Transverse colon (tissue), 4 donors: ENCODE results near the gene PLA2G4E.

Experiments used
- EP300 ChIP-seq: sonication (generic); formaldehyde crosslinking; IDR thresholded peaks from one replicate; pipeline ENCODE4 v1.6.1; 2017; ENCODE audit warnings: antibody characterized with exemption, low read depth
- POLR2A ChIP-seq: fragments of 450-650 bp; IDR thresholded peaks from one replicate; pipeline ENCODE4 v1.6.1; 2016; ENCODE audit warnings: antibody characterized with exemption, mild to moderate bottlenecking, moderate library complexity
- POLR2AphosphoS5 ChIP-seq, 3 donors: sonication (generic); formaldehyde crosslinking; IDR thresholded peaks; one replicate each; pipeline ENCODE4 v1.6.1; 2016; ENCODE audit warnings: antibody characterized with exemption in 3 of 3
- TF ChIP-seq, protein P1 (sequence below), 5 experiments: fragments of 200-600 bp in 3 of 5; fragments of 450-650 bp in 2 of 5; sonication (generic) in 3 of 5; IDR thresholded peaks; 1 replicate in 2 of 5; 2 replicates in 3 of 5; pipeline ENCODE4 v1.5.1; 2016 to 2017; ENCODE audit warnings: antibody characterized with exemption in 5 of 5, inconsistent platforms in 3 of 5, mild to moderate bottlenecking in 2 of 5, moderate library complexity in 1 of 5

DNA sequence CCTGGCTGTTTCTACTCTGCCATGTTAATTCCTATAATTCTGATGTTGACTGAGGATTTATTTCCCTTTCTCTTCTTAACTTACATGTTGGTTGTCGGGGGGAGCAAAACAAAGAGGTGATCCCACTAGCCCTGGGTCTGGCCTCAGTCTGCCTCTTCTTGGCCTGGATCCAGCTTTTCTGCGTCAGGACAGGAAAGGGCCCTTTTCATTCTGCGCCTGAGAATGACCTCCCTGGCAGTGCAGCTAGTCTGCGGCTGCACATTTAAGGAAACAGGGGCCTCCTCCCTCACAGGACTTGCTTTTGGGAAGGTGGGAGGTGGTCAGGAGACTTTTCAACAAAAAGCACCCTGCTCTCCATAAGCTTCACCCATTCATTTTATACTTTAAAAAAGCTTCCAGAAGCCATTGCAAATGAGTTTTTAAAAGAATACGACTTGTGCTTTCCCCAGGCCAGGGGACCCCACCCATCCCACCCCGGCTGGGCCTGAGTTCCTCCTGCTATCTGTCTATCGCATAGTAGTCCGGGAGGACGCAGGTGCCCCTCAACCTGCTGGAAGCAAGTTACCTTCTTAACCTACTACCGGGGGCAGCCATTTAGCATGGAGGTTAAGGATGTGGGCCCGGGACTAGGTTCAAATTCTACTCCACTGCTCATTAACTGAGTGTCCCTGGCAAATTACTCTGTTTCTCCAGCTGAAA lies 27.2 kb downstream of the PLA2G4E start:
- TF ChIP-seq POLR2A (no peak), POLR2AphosphoS5 (IDR thresholded peaks at IDR 0.05) (no peak), EP300 (no peak)
- TF ChIP-seq, protein P1, sequence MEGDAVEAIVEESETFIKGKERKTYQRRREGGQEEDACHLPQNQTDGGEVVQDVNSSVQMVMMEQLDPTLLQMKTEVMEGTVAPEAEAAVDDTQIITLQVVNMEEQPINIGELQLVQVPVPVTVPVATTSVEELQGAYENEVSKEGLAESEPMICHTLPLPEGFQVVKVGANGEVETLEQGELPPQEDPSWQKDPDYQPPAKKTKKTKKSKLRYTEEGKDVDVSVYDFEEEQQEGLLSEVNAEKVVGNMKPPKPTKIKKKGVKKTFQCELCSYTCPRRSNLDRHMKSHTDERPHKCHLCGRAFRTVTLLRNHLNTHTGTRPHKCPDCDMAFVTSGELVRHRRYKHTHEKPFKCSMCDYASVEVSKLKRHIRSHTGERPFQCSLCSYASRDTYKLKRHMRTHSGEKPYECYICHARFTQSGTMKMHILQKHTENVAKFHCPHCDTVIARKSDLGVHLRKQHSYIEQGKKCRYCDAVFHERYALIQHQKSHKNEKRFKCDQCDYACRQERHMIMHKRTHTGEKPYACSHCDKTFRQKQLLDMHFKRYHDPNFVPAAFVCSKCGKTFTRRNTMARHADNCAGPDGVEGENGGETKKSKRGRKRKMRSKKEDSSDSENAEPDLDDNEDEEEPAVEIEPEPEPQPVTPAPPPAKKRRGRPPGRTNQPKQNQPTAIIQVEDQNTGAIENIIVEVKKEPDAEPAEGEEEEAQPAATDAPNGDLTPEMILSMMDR (IDR thresholded peaks at IDR 0.05): no peak
